Panc1 (cell line): ENCODE results near the gene HINFP. TPM values are rescaled to one million over a fixed set of nuclear protein-coding genes. Genes with fewer than 3 reads are reported as not detected.

Source experiments
- ATAC-seq: fragments of 200-7000 bp; cut with Tn5 transposase; 2 replicates; pipeline ENCODE4 v1.9.1; 2020; ENCODE audit warnings: mild to moderate bottlenecking, moderate library complexity
- BruUV-seq: library from RNA; stranded (reverse); fragments of 400-500 nt; replicated peaks from 2 replicates; lab custom pipeline; 2021; lab: Mats Ljungman, UMichigan
- CTCF ChIA-PET: fragments of 300-600 bp; sonication (Branson Sonifier 250); formaldehyde crosslinking; loops from one replicate; lab custom pipeline; 2022; ENCODE audit warnings: antibody characterized with exemption; lab: Charles Lee
- POLR2A ChIA-PET: fragments of 300-600 bp; sonication (Branson Sonifier 250); formaldehyde crosslinking; loops from one replicate; lab custom pipeline; 2022; ENCODE audit warnings: antibody characterized with exemption; lab: Charles Lee
- DNase-seq: peaks from one replicate; pipeline ENCODE4 v3.0.0-alpha.2; 2010; ENCODE audit warnings: low read depth, low spot score
- H3K27ac ChIP-seq: 2 replicates; pipeline ENCODE4 v1.5.1; 2011; ENCODE audit warnings: mild to moderate bottlenecking, low read length, inconsistent platforms
- H3K27me3 ChIP-seq: fragments of 200-500 bp; sonication (Bioruptor generic); 2 replicates; pipeline ENCODE4 v1.6.0; 2014; ENCODE audit warnings: low read length, inconsistent platforms; ENCODE audit not compliant: control insufficient read depth, insufficient read depth
- H3K36me3 ChIP-seq: fragments of 200-500 bp; sonication (Bioruptor generic); 2 replicates; pipeline ENCODE4 v1.5.1; 2014; ENCODE audit warnings: inconsistent platforms, mild to moderate bottlenecking, low read length, moderate library complexity; ENCODE audit not compliant: control insufficient read depth, insufficient read depth
- H3K4me1 ChIP-seq: 2 replicates; pipeline ENCODE4 v1.5.1; 2011; ENCODE audit warnings: inconsistent platforms, mild to moderate bottlenecking, low read length, moderate library complexity; ENCODE audit not compliant: control insufficient read depth, insufficient read depth
- H3K4me3 ChIP-seq, 2 experiments: 2 replicates each; pipeline ENCODE4 v1.5.1; 2011 to 2012; ENCODE audit warnings: low read depth in 2 of 2, low read length in 2 of 2, mild to moderate bottlenecking in 2 of 2, inconsistent platforms in 1 of 2, moderate library complexity in 1 of 2
- H3K9me3 ChIP-seq: fragments of 200-500 bp; sonication (Bioruptor generic); 2 replicates; pipeline ENCODE4 v1.5.1; 2014; ENCODE audit warnings: low read depth, mild to moderate bottlenecking, inconsistent platforms, low read length, moderate library complexity; ENCODE audit not compliant: control insufficient read depth, insufficient read depth
- CTCF ChIP-seq: fragments of 450-650 bp; IDR thresholded peaks from 2 replicates; pipeline ENCODE4 v1.5.1; 2017; ENCODE audit warnings: mild to moderate bottlenecking
- POLR2AphosphoS5 ChIP-seq: IDR thresholded peaks from 2 replicates; pipeline ENCODE4 v1.6.1; 2012; ENCODE audit warnings: mild to moderate bottlenecking, low read depth, low read length, moderate library complexity
- REST ChIP-seq, 2 experiments: IDR thresholded peaks; 2 replicates each; pipeline ENCODE4 v1.6.1; 2011 to 2012; ENCODE audit warnings: low read depth in 2 of 2, control low read depth in 1 of 2, low read length in 1 of 2, mild to moderate bottlenecking in 1 of 2, moderate library complexity in 1 of 2; ENCODE audit not compliant: insufficient read depth in 1 of 2
- SIN3A ChIP-seq: IDR thresholded peaks from 2 replicates; pipeline ENCODE4 v1.6.1; 2012; ENCODE audit warnings: low read depth, mild to moderate bottlenecking, low read length, moderate library complexity, borderline replicate concordance; ENCODE audit not compliant: insufficient read depth
- TCF7L2 ChIP-seq: IDR thresholded peaks from 2 replicates; pipeline ENCODE4 v1.6.1; 2011; ENCODE audit warnings: mild to moderate bottlenecking, low read depth, low read length, inconsistent platforms
- in situ Hi-C: cut with HindIII; loops from 2 replicates; pipeline ENCODE4 v1.10.0; 2016; ENCODE audit warnings: low sequenced_read_pairs, low pct_unique_long_range_greater_than_20kb
- intact Hi-C: fragments of 100-400 bp; cut with micrococcal nuclease; formaldehyde crosslinking; loops from one replicate; pipeline ENCODE4 v1.10.0; 2022; ENCODE audit not compliant: unreplicated experiment
- total RNA-seq: library from RNA; stranded (reverse); gene quantifications from one replicate; pipeline ENCODE4 v1.2.1, GENCODE V29; 2021; ENCODE audit not compliant: unreplicated experiment

The HINFP gene
- total RNA-seq, 1 experiment from 2014 or later, result 52.7 TPM

GRCh38 chr11:119092880-119093842, 28.2 kb upstream of the HINFP start:
- POLR2A ChIA-PET, result no interaction called here
- no peak for DNase-seq

GRCh38 chr11:119093942-119094815, 27.2 kb upstream of the HINFP start:
- Histone ChIP-seq H3K9me3 (no peaks in the 10 kb centered on the region), H3K4me3 (peak overlapping the region; percentile 81 to 94), H3K4me1 (peaks cover 18% of the 10 kb centered on the region), H3K27me3 (no peaks in the 10 kb centered on the region), H3K27ac (peak overlapping the region; percentile 84), H3K36me3 (peaks cover 12% of the 10 kb centered on the region)
- no peak for DNase-seq
- intact Hi-C loops (no loop called here), in situ Hi-C loops (no loop called here)
- TF ChIP-seq REST (IDR thresholded peaks at IDR 0.05; ENCODE audit: insufficient read depth in 1 of 2, low read depth in 2 of 2, low read length in 1 of 2), result no peak
- TF ChIP-seq POLR2AphosphoS5, result peak; percentile 59; the same call in 1 of the 2 replicates
- TF ChIP-seq CTCF, result no peak
- TF ChIP-seq SIN3A, result peak; percentile 11; the same call in 1 of the 2 replicates
- no peak for TF ChIP-seq TCF7L2
- CTCF ChIA-PET, result no interaction called here
- BruUV-seq, result TSS peak; percentile 87
- ATAC-seq, result no peak; the same call in 1 of the 2 replicates
- POLR2A ChIA-PET, result interaction anchor here (0.6 to 0.7 kb wide), 2 partner anchors 9 to 116 kb away, joined by 3 read pairs; no protein-coding TSS in a partner anchor

More at GRCh38 chr11:119092880-119093842, 28.2 kb upstream of the HINFP start:
- Histone ChIP-seq H3K9me3 (no peaks in the 10 kb centered on the region), H3K4me1 (peaks cover 18% of the 10 kb centered on the region), H3K36me3 (peaks cover 12% of the 10 kb centered on the region), H3K27ac (peak overlapping the region; percentile 84), H3K27me3 (no peaks in the 10 kb centered on the region), H3K4me3 (peak overlapping the region; percentile 81 to 94)
- in situ Hi-C loops (no loop called here), intact Hi-C loops (no loop called here)
- no peak for TF ChIP-seq CTCF
- peak; percentile 30; the same call in 1 of the 2 replicates for TF ChIP-seq SIN3A
- CTCF ChIA-PET, result interaction anchor here (0.5 kb wide), 1 partner anchor 294 kb away, joined by 4 read pairs; no protein-coding TSS in a partner anchor
- no peak for ATAC-seq
- no TSS peak for BruUV-seq
